ENCODE results near the gene ZNF296. TPM values are rescaled to one million over a fixed set of nuclear protein-coding genes. Genes with fewer than 3 reads are reported as not detected.

The ZNF296 gene
- total RNA-seq, 1 experiment from 2014 or later: 13.8 TPM

DNA sequence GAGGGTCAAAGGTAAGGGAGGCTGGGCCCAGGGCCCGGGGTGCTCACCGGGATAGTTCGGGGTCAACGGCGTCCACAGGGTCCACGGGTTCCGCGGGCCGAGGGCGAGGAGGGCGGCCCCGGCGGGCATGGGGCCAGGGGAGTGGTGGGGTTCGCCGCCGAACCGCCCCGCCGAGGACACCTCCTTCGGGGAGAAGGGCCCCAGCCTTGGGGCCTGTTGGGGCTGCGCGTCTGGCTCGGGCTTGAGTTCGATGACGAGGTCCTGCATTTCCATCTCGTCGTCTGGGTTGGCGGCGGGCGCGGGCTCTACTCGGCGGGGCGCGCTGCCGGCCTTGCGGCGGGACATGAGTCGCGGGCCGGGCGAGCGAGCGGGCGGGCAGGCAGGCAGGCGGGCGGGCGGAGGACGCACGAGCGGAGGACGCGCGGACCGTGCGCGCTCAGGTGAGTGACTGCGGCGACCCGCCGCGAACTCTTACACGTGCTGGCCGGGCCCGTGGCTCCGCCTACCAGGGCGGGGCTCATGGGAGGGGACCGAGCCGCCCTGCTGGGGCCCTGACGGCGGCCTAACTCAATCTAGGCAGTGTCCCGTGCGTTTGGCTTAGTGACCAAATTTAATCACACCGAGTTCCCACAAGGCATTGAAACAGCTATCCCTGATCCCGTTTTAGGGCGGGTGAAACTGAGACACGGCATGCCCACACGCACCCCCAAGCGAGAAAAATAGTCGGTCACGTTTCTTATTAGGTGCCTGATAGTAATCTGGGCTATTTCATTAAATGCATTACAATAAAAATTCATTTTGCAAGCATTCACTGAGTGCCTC, at the start of gene ZNF296 (continued):
- TF ChIP-seq, protein P1, sequence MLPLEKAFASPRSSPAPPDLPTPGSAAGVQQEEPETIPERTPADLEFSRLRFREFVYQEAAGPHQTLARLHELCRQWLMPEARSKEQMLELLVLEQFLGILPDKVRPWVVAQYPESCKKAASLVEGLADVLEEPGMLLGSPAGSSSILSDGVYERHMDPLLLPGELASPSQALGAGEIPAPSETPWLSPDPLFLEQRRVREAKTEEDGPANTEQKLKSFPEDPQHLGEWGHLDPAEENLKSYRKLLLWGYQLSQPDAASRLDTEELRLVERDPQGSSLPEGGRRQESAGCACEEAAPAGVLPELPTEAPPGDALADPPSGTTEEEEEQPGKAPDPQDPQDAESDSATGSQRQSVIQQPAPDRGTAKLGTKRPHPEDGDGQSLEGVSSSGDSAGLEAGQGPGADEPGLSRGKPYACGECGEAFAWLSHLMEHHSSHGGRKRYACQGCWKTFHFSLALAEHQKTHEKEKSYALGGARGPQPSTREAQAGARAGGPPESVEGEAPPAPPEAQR (CRISPR knock-in tag; IDR thresholded peaks at IDR 0.05): no peak
- TF ChIP-seq, protein P2, sequence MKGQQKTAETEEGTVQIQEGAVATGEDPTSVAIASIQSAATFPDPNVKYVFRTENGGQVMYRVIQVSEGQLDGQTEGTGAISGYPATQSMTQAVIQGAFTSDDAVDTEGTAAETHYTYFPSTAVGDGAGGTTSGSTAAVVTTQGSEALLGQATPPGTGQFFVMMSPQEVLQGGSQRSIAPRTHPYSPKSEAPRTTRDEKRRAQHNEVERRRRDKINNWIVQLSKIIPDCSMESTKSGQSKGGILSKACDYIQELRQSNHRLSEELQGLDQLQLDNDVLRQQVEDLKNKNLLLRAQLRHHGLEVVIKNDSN (CRISPR knock-in tag; IDR thresholded peaks at IDR 0.05): peak; percentile 59; the same call in 1 of the 2 replicates
- TF ChIP-seq, protein P3, sequence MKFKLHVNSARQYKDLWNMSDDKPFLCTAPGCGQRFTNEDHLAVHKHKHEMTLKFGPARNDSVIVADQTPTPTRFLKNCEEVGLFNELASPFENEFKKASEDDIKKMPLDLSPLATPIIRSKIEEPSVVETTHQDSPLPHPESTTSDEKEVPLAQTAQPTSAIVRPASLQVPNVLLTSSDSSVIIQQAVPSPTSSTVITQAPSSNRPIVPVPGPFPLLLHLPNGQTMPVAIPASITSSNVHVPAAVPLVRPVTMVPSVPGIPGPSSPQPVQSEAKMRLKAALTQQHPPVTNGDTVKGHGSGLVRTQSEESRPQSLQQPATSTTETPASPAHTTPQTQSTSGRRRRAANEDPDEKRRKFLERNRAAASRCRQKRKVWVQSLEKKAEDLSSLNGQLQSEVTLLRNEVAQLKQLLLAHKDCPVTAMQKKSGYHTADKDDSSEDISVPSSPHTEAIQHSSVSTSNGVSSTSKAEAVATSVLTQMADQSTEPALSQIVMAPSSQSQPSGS (CRISPR knock-in tag; IDR thresholded peaks at IDR 0.05; ENCODE audit: borderline replicate concordance, low read depth): no peak

DNA sequence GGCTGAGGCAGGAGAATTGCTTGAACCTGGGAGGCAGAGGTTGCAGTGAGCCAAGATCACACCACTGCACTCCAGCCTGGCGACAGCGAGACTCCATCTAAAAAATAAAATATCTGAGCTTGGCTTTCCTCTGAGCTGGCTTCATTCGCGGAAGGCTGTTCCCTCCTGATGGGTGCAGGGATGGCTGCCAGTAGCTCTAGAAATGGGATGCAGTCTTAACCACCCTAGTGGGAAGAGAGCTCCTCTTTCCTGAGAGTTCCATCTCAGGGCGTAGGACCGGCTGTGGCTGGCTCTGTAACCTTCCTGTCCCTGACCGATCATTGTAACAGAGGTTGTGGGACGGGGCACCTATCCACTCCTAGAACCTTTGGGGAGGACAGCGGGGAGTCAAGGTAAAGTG, 49.1 kb upstream of the ZNF296 start:
- peaks cover 10% of the 10 kb centered on the region for H3K4me1 Mint-ChIP-seq
- no peak for DNase-seq (ENCODE audit: low spot score)
- no peaks in the 10 kb centered on the region for H3K9me3 Mint-ChIP-seq
- ChIA-PET CTCF (interaction anchor here (0.6 to 2.5 kb wide), 25 partner anchors 7 to 402 kb away, joined by 3 to 19 read pairs (median 6); partner anchors contain the start of genes BLOC1S3, CLASRP, NKPD1 and PPP1R37), POLR2A (no interaction called here)
- H3K36me3 Mint-ChIP-seq: no peaks in the 10 kb centered on the region
- no peak for TF ChIP-seq OVOL2 (CRISPR knock-in tag; IDR thresholded peaks at IDR 0.05; ENCODE audit: borderline replicate concordance)
- TF ChIP-seq RELA (CRISPR knock-in tag; IDR thresholded peaks at IDR 0.05; ENCODE audit: borderline replicate concordance): no peak
- no peak for TF ChIP-seq TCF7 (CRISPR knock-in tag; IDR thresholded peaks at IDR 0.05; ENCODE audit: low read depth)
- TF ChIP-seq, protein P4, sequence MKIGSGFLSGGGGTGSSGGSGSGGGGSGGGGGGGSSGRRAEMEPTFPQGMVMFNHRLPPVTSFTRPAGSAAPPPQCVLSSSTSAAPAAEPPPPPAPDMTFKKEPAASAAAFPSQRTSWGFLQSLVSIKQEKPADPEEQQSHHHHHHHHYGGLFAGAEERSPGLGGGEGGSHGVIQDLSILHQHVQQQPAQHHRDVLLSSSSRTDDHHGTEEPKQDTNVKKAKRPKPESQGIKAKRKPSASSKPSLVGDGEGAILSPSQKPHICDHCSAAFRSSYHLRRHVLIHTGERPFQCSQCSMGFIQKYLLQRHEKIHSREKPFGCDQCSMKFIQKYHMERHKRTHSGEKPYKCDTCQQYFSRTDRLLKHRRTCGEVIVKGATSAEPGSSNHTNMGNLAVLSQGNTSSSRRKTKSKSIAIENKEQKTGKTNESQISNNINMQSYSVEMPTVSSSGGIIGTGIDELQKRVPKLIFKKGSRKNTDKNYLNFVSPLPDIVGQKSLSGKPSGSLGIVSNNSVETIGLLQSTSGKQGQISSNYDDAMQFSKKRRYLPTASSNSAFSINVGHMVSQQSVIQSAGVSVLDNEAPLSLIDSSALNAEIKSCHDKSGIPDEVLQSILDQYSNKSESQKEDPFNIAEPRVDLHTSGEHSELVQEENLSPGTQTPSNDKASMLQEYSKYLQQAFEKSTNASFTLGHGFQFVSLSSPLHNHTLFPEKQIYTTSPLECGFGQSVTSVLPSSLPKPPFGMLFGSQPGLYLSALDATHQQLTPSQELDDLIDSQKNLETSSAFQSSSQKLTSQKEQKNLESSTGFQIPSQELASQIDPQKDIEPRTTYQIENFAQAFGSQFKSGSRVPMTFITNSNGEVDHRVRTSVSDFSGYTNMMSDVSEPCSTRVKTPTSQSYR (CRISPR knock-in tag; IDR thresholded peaks at IDR 0.05): no peak
- TF ChIP-seq CREM (CRISPR knock-in tag; IDR thresholded peaks at IDR 0.05): no peak
- TF ChIP-seq, protein P5, sequence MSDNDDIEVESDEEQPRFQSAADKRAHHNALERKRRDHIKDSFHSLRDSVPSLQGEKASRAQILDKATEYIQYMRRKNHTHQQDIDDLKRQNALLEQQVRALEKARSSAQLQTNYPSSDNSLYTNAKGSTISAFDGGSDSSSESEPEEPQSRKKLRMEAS (CRISPR knock-in tag; IDR thresholded peaks at IDR 0.05): no peak
- TF ChIP-seq, protein P6, sequence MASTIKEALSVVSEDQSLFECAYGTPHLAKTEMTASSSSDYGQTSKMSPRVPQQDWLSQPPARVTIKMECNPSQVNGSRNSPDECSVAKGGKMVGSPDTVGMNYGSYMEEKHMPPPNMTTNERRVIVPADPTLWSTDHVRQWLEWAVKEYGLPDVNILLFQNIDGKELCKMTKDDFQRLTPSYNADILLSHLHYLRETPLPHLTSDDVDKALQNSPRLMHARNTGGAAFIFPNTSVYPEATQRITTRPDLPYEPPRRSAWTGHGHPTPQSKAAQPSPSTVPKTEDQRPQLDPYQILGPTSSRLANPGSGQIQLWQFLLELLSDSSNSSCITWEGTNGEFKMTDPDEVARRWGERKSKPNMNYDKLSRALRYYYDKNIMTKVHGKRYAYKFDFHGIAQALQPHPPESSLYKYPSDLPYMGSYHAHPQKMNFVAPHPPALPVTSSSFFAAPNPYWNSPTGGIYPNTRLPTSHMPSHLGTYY (CRISPR knock-in tag; IDR thresholded peaks at IDR 0.05): no peak
- TF ChIP-seq, protein P7, sequence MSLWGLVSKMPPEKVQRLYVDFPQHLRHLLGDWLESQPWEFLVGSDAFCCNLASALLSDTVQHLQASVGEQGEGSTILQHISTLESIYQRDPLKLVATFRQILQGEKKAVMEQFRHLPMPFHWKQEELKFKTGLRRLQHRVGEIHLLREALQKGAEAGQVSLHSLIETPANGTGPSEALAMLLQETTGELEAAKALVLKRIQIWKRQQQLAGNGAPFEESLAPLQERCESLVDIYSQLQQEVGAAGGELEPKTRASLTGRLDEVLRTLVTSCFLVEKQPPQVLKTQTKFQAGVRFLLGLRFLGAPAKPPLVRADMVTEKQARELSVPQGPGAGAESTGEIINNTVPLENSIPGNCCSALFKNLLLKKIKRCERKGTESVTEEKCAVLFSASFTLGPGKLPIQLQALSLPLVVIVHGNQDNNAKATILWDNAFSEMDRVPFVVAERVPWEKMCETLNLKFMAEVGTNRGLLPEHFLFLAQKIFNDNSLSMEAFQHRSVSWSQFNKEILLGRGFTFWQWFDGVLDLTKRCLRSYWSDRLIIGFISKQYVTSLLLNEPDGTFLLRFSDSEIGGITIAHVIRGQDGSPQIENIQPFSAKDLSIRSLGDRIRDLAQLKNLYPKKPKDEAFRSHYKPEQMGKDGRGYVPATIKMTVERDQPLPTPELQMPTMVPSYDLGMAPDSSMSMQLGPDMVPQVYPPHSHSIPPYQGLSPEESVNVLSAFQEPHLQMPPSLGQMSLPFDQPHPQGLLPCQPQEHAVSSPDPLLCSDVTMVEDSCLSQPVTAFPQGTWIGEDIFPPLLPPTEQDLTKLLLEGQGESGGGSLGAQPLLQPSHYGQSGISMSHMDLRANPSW (CRISPR knock-in tag; conservative IDR thresholded peaks at IDR 0.05; ENCODE audit: low read depth): no peak
- TF ChIP-seq, protein P8, sequence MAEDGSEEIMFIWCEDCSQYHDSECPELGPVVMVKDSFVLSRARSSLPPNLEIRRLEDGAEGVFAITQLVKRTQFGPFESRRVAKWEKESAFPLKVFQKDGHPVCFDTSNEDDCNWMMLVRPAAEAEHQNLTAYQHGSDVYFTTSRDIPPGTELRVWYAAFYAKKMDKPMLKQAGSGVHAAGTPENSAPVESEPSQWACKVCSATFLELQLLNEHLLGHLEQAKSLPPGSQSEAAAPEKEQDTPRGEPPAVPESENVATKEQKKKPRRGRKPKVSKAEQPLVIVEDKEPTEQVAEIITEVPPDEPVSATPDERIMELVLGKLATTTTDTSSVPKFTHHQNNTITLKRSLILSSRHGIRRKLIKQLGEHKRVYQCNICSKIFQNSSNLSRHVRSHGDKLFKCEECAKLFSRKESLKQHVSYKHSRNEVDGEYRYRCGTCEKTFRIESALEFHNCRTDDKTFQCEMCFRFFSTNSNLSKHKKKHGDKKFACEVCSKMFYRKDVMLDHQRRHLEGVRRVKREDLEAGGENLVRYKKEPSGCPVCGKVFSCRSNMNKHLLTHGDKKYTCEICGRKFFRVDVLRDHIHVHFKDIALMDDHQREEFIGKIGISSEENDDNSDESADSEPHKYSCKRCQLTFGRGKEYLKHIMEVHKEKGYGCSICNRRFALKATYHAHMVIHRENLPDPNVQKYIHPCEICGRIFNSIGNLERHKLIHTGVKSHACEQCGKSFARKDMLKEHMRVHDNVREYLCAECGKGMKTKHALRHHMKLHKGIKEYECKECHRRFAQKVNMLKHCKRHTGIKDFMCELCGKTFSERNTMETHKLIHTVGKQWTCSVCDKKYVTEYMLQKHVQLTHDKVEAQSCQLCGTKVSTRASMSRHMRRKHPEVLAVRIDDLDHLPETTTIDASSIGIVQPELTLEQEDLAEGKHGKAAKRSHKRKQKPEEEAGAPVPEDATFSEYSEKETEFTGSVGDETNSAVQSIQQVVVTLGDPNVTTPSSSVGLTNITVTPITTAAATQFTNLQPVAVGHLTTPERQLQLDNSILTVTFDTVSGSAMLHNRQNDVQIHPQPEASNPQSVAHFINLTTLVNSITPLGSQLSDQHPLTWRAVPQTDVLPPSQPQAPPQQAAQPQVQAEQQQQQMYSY (CRISPR knock-in tag; IDR thresholded peaks at IDR 0.05): no peak
- TF ChIP-seq, protein P9, sequence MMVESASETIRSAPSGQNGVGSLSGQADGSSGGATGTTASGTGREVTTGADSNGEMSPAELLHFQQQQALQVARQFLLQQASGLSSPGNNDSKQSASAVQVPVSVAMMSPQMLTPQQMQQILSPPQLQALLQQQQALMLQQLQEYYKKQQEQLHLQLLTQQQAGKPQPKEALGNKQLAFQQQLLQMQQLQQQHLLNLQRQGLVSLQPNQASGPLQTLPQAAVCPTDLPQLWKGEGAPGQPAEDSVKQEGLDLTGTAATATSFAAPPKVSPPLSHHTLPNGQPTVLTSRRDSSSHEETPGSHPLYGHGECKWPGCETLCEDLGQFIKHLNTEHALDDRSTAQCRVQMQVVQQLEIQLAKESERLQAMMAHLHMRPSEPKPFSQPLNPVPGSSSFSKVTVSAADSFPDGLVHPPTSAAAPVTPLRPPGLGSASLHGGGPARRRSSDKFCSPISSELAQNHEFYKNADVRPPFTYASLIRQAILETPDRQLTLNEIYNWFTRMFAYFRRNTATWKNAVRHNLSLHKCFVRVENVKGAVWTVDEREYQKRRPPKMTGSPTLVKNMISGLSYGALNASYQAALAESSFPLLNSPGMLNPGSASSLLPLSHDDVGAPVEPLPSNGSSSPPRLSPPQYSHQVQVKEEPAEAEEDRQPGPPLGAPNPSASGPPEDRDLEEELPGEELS (CRISPR knock-in tag; IDR thresholded peaks at IDR 0.05): no peak
- no peak for TF ChIP-seq ZNF219 (CRISPR knock-in tag; IDR thresholded peaks at IDR 0.05; ENCODE audit: borderline replicate concordance)
- H3K27ac Mint-ChIP-seq: no peak overlapping the region
- no peak overlapping the region for H3K4me3 Mint-ChIP-seq
- no peak for ATAC-seq
- no peaks in the 10 kb centered on the region for H3K27me3 Mint-ChIP-seq (ENCODE audit: low read depth)
